Occipital lobe (tissue), 2 donors: Measurements from ENCODE around the gene ARHGAP4. TPM values are rescaled to one million over a fixed set of nuclear protein-coding genes. Genes with fewer than 3 reads are reported as not detected.

Source experiments
- DNase-seq: peaks from one replicate; lab custom pipeline; 2025; lab: John Stamatoyannopoulos, UW
- total RNA-seq: library from RNA; depleted of rRNA; stranded (reverse); fragments of >200 nt; gene quantifications from one replicate; pipeline ENCODE4 v1.2.3, GENCODE V29; 2014

The ARHGAP4 gene
- total RNA-seq, 1 donor from 2014 or later = 6.6 TPM

DNA sequence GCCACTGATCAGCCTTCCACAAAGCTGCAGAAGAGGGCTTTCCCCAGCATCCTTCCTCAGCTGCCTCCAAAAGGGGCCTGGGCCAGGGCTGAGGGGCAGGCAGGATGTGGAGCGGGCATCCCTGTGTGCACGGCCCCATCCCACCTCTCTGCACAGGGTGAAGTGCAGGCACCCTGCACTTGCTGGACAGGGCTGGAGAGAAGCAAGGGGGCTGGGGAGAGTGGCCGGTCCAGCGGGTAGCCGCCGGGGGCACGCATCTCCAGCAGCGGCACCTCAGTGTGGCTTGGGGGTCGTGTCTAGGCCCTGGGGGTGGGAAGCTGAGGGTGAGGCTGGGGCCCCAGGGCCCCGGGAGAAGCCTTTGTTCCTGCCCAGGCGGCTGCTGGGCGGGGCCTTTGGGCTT is 18.6 kb downstream of the ARHGAP4 start:
- DNase-seq = no peak

DNA sequence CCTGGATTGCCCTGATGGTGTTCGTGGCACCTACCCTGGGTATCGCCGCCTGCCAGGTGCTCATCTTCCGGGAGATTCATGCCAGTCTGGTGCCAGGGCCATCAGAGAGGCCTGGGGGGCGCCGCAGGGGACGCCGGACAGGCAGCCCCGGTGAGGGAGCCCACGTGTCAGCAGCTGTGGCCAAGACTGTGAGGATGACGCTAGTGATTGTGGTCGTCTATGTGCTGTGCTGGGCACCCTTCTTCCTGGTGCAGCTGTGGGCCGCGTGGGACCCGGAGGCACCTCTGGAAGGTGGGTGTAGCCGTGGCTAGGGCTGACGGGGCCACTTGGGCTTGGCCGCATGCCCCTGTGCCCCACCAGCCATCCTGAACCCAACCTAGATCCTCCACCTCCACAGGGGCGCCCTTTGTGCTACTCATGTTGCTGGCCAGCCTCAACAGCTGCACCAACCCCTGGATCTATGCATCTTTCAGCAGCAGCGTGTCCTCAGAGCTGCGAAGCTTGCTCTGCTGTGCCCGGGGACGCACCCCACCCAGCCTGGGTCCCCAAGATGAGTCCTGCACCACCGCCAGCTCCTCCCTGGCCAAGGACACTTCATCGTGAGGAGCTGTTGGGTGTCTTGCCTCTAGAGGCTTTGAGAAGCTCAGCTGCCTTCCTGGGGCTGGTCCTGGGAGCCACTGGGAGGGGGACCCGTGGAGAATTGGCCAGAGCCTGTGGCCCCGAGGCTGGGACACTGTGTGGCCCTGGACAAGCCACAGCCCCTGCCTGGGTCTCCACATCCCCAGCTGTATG is 19.7 kb downstream of the ARHGAP4 start:
- no peak for DNase-seq

GRCh38 chrX:153905481-153906095 is 20.5 kb downstream of the ARHGAP4 start:
- DNase-seq = no peak

DNA sequence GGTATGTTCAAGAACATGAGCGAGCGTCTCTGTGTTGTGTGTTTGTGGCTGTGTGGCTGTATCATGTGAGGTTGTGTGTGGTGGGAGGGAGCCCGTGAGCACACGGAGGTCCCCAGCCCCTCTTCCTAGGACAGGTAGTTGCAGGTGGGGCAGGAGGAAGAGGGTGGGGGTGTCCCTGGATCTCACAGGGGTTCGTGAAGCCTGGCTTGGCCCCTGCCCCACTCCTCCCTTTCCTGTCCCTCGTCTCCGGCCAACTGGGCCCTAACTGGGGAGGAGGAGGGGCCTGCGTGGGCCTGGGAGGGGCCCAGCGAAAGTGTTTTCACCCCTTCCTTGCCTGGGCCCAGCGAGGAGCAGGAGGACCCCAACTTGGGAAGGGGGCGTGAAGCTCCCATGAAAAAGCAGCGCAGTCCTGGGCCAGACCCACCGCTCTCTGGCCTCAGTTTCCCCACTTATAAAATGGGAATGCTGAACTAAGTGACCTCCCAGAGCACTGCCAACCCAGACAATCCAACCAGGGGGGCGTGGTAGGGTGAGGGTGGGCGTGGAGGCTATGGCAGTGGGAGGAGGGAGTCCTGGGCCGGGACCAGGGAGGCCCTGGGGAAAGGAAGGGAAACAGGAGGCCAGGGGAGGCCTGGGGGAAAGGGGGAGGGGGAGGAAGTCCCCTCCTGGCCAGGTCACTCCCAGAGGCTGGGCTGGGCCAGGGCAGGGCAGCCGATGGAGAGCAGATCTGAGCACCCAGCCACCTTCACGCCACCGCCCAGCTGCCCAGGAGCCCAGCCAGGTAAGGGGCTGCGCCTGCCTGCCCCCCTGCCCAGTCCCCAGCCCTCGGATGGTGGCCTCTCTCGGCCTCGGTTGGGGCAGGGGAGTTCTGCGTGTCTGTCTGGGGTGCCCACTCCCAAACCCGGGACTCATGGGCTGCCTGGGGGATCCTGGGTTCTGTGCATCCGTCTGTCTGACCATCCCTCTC is 21.8 kb downstream of the ARHGAP4 start, which contains the start of gene AVPR2:
Gene AVPR2, plus strand, starts transcription at position 683 of the 967 bp plus-strand sequence. CDS start 473 bp downstream, outside the sequence.
- DNase-seq = no peak

GRCh38 chrX:153903238-153903980 is 22.7 kb downstream of the ARHGAP4 start:
- DNase-seq = no peak

- DNase-seq = no peak
Observed at GRCh38 chrX:153902385-153902784, 23.7 kb downstream of the ARHGAP4 start.

DNA sequence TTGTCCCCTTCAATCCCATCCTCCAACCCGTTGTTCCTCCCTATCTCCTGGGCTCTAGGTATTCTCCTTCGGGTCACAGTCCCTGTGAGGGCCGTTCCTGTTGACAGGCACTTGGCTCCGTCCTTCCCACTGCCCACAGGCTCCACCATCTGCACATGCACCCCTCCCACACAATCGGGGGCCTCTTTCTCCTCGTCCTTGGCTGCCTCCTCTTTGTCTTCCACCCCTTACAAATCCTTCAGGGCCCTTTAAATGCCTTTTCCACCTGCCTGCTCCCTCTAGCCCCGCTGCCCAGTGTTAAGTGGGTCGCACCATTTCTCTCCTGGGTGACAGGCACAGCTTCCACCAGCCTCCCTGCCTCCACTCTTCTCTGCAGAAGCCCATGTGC is 24.3 kb downstream of the ARHGAP4 start:
- no peak for DNase-seq

GRCh38 chrX:153900831-153901752 is 25.0 kb downstream of the ARHGAP4 start:
- no peak for DNase-seq

GRCh38 chrX:153897899-153898298 is 28.2 kb downstream of the ARHGAP4 start:
- no peak for DNase-seq

DNA sequence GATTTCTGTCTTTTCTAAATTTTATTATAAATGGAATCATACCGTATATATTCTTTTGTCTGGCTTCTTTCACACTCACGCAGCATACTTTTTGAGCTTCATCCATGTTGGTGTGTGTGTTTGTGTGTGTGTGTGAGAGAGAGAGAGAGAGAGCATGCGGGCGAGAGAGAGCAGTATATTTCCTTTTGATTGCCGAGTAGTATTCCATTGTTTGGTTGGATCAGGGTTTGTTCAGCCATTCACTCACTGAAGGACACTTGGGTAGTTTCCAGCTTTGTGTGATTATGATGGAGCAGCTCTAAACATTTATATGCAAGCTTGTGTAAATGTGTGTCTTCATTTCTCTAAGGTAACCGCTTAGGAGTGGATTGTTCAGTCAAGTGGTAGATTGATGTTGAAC is 36.9 kb downstream of the ARHGAP4 start:
- no peak for DNase-seq

DNA sequence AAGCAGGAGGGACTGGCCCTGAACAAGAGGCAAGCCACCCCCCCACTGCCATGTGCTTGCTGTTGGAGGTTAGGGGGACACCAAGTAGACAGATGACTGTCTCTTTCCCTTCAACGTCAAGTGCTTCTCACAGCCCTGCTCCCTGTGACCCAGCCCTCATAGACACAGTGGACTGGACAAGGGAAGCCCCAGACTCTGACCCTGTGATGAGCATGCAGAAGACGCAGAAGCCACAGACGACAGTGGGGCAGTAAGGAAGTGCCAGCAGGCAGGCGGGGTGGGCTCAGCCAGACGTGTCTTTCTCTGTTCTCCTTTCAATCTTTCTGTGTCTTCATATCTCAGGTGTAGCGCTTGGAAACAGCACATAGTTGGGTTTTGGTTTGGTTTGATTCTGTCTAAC is 37.7 kb downstream of the ARHGAP4 start:
- no peak for DNase-seq

DNA sequence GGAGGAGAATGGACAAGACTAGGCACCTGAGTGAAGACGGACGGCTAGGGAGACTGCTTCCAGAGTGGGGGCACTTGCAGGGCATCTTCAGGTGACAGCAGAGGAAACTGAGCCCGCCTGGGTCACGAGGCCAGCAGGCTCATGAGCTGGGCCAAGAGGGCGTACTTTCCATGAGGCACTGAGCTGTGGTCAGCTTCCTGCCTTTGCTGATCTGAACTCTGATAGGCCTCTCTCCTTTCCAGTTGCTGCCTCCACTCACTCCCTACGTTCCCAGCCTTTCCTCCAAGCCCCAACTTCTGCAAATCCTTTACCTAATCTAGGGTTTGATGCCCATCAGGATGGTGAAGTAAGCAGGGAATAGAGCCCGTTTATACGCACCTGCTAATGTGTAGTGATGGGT is 38.7 kb downstream of the ARHGAP4 start:
- DNase-seq = no peak

GRCh38 chrX:153886915-153887314 is 39.1 kb downstream of the ARHGAP4 start:
- DNase-seq = no peak

- no peak for DNase-seq
Observed at GRCh38 chrX:153885968-153886903, 39.8 kb downstream of the ARHGAP4 start, which contains the start of gene L1CAM. Gene L1CAM (minus strand): TSS chrX:153886173. CDS start chrX:153875836, 10,337 bp downstream.

GRCh38 chrX:153885208-153885787 is 40.8 kb downstream of the ARHGAP4 start:
- DNase-seq = no peak

GRCh38 chrX:153884590-153884989 is 41.5 kb downstream of the ARHGAP4 start:
- no peak for DNase-seq

DNA sequence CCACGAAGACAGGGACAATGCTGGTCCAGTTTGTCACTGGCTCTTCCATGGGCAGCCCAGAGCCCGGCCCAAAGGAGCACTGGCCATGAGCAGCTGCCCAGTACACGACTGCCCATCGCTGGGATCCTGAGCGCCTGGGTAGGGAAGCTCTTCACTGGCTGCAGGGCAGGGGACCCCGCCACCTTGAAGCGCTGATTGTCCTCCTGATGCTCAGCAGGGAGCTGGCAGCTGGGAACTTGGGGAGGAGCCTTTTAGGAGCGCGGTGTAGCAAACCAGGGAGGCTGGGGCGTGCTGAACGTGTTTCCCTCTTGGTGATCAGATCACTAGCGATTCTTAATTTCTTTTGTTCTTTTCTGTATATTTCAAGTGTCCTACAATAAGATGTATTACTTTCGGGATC is 41.9 kb downstream of the ARHGAP4 start:
- no peak for DNase-seq

GRCh38 chrX:153883163-153883843 is 42.8 kb downstream of the ARHGAP4 start:
- no peak for DNase-seq
